ENCODE measurements around the gene NOC3L. TPM values are rescaled to one million over a fixed set of nuclear protein-coding genes. Genes with fewer than 3 reads are reported as not detected.
"Not testable (repeated sequence)": the region's sequence is repeated elsewhere in the genome, so short reads cannot be mapped to it uniquely, and the experiment has no call there.

Gene NOC3L
- total and polyA plus RNA-seq, 10 donors = 9.8 to 29.6 (median 24.7) TPM

DNA sequence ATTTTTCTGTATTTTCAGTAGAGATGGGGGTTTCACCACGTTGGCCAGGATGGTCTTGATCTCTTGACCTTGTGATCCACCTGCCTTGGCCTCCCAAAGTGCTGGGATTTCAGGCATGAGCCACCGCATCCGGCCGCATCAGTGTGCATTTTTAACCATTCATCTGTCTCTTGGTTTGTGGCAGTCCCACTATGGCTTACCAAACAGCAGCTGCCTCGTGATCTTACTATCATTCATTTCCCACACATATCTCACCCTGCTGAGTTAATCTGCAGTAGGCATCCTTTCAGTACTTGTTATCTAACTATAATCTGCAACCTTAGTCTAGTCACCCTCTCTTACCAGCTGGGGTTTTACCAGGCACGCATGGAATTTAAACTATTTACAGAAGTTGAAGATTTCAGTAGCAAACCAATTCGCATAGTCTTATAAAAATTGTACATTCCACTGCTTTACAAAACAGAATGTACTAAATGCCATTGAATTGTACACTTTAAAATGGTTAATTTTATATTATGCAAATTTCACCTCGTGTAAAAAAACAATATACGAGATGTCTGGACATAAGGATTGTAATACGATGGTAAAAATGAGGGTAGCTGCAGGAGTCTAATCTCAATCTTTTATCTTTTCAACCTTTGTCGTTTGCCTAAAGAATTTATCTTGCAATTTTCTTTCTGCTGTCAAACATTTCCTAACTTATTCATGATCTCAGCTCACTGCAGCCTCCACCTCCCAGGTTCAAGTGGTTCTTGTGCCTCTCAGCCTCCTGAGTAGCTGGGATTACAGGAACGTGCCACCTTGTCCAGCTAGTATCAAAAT is 35.0 kb upstream of the NOC3L start:
- H3K9me3 ChIP-seq = no peaks in the 10 kb centered on the region
- H3K4me3 ChIP-seq = no peak overlapping the region
- H3K36me3 ChIP-seq = no peaks in the 10 kb centered on the region
- TF ChIP-seq POLR2A (IDR thresholded peaks at IDR 0.05) (no peak), POLR2AphosphoS5 (IDR thresholded peaks at IDR 0.05) (no peak), CTCF (IDR thresholded peaks at IDR 0.05 in 8 of 11, conservative IDR thresholded peaks at IDR 0.05 in 3 of 11) (no peak)
- H3K4me1 ChIP-seq = peaks cover 0 to 11% (median 0%) of the 10 kb centered on the region in 6 donors
- intact Hi-C loops (cut with DNase I; ENCODE audit: low total_unique reads) = no loop called here
- WGBS, 5 donors = 73 to 79% (median 73%) methylated on average over 12 of the region's 12 CpGs
- H3K27ac ChIP-seq = no peak overlapping the region
- DNase-seq = no peak
- peaks cover 0 to 33% (median 9%) of the 10 kb centered on the region in 7 donors for H3K27me3 ChIP-seq (replicated peaks in 1 of 7)

- WGBS, 5 donors = 85 to 93% (median 89%) methylated on average over 9 of the region's 9 CpGs
- DNase-seq; H3K4me3 ChIP-seq; H3K9me3 ChIP-seq; H3K36me3 ChIP-seq; H3K27me3 ChIP-seq (replicated peaks in 1 of 7); H3K4me1 ChIP-seq; H3K27ac ChIP-seq; intact Hi-C loops (cut with DNase I; ENCODE audit: low total_unique reads): not testable (repeated sequence)
These were observed 29.4 kb upstream of the NOC3L start for GRCh38 chr10:94392117-94392516.

DNA sequence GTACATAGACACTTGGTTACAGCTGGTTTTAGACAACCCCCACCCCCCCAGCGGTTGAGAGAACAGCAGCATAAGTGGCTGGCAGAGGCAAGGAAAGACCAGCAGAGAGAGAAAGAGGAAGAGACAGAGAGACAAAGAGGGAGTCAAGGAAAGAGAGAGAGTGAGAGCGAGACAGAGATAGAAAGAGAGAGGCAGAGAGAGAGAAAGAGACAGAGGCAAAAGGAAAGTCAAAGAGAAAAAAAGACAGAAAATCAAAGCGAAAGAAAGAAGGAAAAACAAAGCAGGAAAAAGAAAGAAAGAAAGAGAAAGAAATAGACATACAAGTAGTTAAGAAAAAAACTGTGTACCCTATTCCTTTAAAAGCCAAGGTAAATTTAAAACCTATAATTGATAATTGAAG is 23.0 kb upstream of the NOC3L start:
- DNase-seq; H3K9me3 ChIP-seq; H3K4me3 ChIP-seq; intact Hi-C loops (cut with DNase I; ENCODE audit: low total_unique reads); H3K4me1 ChIP-seq; H3K36me3 ChIP-seq; H3K27ac ChIP-seq; H3K27me3 ChIP-seq (replicated peaks in 1 of 7): not testable (repeated sequence)
- 81 to 94% (median 92%) methylated on average over 3 of the region's 3 CpGs for WGBS, 5 donors

- 54 to 84% (median 69%) methylated on average over 2 of the region's 2 CpGs for WGBS, 5 donors
- Histone ChIP-seq H3K27ac (no peak overlapping the region), H3K4me3 (no peak overlapping the region), H3K9me3 (no peaks in the 10 kb centered on the region), H3K4me1 (no peaks in the 10 kb centered on the region), H3K27me3 (replicated peaks in 1 of 7) (no peaks in the 10 kb centered on the region), H3K36me3 (no peaks in the 10 kb centered on the region)
- no peak for DNase-seq
- TF ChIP-seq POLR2A (IDR thresholded peaks at IDR 0.05) (no peak), CTCF (IDR thresholded peaks at IDR 0.05 in 8 of 11, conservative IDR thresholded peaks at IDR 0.05 in 3 of 11) (no peak), POLR2AphosphoS5 (IDR thresholded peaks at IDR 0.05) (no peak)
- intact Hi-C loops (cut with DNase I; ENCODE audit: low total_unique reads) = no loop called here
These were observed 20.8 kb upstream of the NOC3L start for GRCh38 chr10:94383530-94383929.

DNA sequence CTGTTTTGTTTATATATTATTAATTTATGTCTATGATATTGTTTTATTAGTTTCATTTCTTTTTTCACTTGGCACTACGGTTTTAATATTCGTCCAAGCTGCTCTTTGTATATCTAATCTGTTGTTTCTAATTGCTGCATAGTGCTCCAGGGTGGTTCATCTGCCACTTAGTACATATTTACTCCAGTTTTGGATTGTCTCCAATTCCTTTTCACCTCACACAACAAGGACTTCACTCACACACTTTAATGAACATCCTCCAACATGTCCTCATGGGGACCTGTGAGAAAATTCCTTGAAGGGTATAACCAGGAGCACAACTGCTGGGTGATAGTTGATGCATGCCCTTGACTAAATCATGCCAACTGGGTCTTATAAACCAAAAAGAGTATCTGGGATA is 14.1 kb upstream of the NOC3L start:
- DNase-seq = no peak
- TF ChIP-seq POLR2AphosphoS5 (IDR thresholded peaks at IDR 0.05) (no peak), POLR2A (IDR thresholded peaks at IDR 0.05) (no peak), CTCF (IDR thresholded peaks at IDR 0.05 in 8 of 11, conservative IDR thresholded peaks at IDR 0.05 in 3 of 11) (no peak)
- Histone ChIP-seq H3K36me3 (no peaks in the 10 kb centered on the region), H3K4me1 (no peaks in the 10 kb centered on the region), H3K9me3 (no peaks in the 10 kb centered on the region), H3K4me3 (no peak overlapping the region), H3K27me3 (replicated peaks in 1 of 7) (peaks cover 0 to 45% (median 0%) of the 10 kb centered on the region in 7 donors), H3K27ac (no peak overlapping the region)
- WGBS, 5 donors = 78 to 97% (median 92%) methylated on average over 2 of the region's 2 CpGs
- intact Hi-C loops (cut with DNase I; ENCODE audit: low total_unique reads) = no loop called here

Data from spleen (tissue), 11 donors.